Stimulated activated CD8-positive, alpha-beta memory T cell treated with anti-CD3 and anti-CD28 coated beads, Interleukin-7, amount 100 ng/mL, for 48 hours (primary cell): ENCODE results near the gene SCLY.

Experiments
- DNase-seq, 2 donors: peaks; one replicate each; pipeline ENCODE4 v3.0.0-alpha.2; 2020; ENCODE audit warnings: low read depth in 1 of 2; ENCODE audit errors: extremely low read depth in 1 of 2

Gene SCLY

GRCh38 chr2:238096311-238097011 is 35.7 kb downstream of the SCLY start:
- no peak for DNase-seq

DNA sequence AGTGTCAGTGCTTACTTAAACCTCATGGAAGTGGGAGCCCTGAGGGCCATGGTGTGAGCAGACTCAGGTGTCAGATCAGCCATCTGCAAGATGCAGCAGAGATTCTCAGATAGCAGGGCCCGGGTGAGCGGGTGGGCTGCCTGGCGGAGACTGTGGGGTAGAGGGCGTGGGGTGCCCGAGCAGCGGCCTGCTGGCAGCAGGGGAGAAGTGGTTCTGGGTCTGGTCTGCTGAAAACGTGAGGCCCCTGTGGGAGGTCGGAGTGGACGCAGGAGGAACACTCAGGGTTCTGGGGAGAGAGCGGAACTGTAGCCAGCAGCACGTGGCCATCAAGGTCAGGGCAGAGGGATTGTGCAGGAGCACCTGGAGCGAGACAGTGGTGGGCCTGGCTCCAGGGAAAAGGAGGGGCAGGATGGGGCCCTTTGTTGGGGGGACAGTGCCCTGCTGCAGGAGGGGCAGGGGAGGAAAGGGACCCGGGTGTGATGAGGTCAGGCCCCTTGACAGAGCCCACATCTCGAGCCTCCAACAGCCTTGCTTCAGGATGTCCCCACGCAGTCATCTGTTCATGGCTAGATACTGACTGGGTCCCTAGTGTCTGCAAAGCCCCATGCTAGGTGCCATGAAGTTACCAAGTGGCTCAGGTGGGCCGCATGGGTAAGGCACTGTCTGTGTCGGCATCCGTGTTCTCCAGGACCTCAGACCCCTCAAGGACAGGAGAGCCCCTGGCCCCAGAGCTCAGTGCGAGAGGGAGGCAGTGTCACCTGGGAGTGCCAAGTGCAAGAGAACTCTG is 36.6 kb downstream of the SCLY start:
- no peak for DNase-seq

DNA sequence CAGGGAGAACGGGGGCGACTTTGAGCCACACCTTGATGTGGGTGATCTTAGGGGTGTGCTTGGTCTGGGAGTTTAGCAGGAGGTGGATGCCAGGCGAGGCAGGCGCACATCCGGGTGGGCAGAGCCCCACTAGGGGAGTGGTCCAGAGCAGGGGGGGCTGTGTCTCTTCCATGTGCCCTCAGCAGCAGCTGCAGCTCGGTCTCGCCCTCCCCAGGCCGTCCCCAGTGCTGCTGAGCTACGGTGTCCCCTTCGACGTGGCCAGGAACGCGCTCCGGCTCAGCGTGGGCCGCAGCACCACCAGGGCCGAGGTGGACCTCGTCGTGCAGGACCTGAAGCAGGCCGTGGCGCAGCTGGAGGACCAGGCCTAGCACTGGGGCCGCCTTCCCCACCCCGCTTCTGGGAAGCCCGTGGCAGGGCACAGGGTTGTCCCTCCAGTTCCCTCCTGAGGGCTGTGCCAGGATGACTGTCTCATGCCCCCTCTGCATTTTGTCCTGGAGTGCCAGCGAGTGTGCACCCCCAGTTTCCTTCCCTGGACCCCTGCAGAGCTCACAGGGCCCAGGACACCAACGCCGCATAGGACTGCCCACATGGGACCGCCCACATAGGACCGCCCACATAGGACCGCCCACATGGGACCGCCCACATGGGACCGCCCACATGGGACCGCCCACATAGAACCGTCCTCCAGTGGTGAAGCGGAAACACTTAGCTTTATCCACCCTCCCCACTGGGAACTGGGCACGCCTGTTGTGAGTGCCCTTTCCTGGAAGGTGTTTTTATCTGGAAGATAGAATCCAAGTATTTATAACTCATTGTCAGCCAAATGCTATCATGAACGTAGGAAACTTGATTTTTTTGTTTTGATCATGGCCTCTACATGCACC is 37.4 kb downstream of the SCLY start:
- DNase-seq, result no peak

GRCh38 chr2:238098901-238099713 is 38.3 kb downstream of the SCLY start:
- no peak for DNase-seq

DNA sequence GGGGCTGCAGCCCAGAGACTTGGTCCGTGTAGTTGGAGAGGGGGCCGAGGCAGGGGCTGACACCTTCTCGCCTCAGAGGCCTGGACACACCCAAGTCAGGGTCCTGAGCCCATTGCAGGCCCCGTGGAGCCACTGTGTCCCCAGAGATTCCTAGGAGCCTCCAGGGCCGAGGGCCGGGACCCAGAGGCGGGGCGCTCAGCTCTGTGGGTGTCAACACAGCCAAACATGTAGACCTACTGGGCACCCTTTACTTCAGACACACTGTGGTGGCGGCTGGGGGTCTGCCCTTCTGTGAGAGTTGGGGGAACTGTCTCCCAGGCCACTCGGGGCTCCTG is 38.9 kb downstream of the SCLY start:
- DNase-seq, result no peak

DNA sequence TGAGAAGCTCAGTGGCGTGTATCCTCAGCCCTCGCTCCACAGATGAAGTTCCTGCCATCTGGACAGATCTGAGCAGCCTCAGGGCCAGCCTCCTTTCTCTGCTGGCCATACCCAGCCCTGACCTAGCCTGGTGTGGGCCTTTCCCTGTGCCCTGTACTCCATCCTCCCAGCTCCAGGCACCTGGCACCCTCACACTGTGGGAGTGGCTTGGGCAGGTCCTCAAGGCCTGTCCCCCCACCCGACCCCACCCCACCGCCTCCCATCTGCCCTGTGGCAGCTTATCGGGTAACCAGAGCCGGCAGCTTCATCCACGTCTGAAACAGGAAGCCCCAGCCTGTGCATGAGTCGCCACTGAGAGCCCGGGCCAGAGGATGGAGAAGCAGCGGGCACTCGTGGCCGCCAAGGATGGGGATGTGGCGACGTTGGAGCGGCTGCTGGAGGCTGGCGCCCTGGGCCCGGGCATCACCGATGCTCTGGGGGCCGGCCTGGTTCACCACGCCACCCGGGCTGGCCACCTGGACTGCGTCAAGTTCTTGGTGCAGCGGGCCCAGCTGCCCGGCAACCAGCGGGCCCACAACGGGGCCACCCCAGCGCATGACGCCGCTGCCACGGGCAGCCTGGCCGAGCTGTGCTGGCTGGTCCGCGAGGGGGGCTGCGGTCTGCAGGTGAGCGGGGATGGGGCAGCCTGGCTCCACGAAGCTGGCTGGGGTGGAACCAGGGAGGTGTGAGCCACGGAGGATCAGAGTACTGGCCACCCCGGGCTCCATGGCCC is 39.4 kb downstream of the SCLY start, which contains the start of gene ESPNL:
Gene ESPNL (plus strand): TSS at position 292 of the 772 bp plus-strand sequence. CDS start 80 bp downstream, at position 372.
- no peak for DNase-seq

- no peak for DNase-seq
Observed at GRCh38 chr2:238100821-238101771, 40.3 kb downstream of the SCLY start.

DNA sequence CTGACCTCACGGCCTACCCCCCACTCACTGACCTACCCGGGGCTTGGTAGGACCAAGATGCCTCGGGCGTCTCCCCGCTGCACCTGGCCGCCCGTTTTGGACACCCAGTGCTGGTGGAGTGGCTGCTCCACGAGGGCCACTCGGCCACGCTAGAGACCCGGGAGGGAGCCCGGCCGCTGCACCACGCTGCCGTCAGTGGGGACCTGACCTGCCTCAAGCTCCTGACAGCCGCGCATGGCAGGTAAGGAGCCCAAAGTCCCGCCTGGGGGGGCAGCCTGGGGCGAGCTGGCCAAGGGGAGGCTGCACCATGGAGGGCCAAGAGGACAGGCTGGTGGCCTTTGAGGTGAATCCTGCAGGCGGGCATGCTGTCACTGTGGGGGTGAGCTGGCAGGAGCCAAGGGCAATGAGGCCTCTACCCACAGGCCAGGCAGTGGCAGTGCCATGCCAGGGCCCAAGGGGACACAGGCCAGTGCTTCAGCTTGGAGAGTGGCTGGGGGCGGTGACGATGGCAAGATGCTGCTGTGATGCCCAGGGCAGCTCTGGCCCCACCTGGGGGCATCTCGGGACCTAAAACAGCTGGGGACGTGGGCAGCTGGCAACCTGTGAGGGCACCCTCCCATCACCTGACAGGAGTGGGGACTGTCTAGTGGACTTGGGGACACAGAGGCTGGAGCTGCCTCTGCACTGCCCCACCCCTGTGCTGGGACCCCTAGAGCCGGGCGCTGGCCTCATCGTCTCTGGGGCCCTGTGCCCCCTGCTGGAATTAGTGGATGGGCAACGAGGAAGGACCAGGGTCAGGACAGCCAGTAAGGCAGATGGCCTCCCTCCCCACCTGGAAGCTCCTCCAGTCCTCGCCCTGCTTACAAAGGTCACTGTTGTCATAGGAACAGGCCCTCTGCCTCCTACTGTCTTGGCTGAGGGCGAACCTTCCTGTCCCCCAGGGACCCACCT is 41.4 kb downstream of the SCLY start:
- DNase-seq, result no peak

- DNase-seq, result no peak
Observed at GRCh38 chr2:238102865-238103264, 42.1 kb downstream of the SCLY start.

DNA sequence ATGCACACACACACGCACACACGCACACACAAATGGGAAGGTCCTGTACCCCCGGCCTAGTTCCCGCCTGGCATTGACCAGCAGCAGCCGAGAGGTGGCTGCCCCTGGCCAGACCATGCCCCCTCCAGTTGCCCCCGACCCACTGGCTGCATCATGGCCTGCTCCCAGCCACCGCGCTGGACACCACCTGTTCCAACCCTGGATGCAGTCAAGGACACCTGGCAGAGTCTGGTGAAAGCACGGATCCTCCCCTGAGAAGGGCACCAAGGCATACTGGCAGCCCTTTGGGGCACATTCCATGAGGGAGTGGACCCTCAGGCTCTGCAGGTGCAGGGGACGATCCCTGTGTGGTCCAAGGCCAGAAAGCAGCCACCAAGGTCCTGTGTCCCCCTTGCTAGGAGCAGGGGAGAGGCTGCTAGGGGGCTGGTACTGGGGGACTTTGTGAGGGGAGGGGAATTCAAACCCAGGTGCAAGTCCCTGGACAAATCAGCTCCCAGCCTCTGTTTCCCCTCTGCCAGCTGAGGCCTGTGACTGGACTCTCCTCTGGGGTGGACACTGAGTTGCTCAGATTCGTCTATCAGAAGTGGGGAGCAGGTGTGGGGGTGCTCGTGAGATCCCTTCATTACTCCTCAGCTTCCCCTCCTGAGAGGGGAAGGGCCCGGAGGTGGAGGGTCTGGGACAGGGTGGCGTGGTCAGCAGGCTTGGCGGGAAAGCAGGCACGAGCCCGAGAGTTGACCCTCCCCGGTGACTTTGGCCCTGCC is 42.8 kb downstream of the SCLY start:
- no peak for DNase-seq

DNA sequence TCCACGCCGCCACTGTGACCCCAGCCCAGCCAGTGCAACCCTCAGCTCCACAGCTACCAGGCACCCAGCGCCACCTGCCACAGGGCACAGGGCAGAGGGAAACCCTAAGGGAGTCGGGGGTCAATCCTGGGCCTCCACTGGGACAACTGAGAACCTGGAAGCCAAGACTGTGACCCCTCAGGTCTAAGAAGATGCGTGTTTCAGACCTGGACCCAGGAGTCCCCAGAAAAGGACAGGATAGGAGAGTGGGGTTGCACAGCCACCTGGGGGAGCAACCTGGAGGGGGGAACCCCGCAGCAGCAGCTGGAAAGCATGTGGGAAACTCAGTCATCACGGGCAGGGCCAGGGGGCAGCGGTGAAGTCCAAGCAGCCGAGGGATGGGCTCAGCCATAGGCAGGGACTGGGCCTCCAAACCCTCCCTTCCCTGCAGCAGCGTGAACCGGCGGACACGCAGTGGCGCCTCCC is 43.5 kb downstream of the SCLY start:
- no peak for DNase-seq

DNA sequence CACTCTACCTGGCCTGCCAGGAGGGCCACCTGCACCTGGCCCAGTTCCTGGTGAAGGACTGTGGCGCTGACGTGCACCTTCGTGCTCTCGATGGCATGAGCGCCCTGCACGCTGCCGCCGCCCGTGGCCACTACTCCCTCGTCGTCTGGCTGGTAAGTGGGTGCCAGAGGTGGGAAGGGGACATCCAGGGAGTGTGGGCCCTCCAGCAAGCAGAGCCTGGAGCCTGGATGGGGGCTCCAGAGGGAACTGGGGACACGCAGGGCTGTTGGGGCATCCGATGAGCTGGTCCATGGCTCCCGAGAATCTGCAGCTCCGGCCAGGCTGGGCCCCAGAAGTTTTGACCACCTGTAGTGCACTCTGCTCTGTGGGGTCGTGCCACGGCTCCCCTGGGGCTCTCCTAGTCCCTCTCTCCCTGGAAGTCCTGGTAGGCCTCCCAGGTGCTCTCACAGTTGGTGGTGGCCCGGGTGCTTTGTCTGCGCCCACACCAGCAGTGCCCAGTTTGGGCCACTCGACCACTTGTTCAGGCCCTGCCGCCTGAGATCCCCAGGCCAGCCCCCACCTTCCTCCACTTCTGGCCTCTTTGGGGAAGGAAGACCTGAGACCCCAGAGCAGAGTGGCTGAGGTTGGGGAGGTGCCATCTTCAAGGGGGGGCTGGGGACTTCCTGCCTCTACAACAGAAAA is 44.0 kb downstream of the SCLY start:
- DNase-seq, result no peak

- DNase-seq, result no peak
Observed at GRCh38 chr2:238105506-238106338, 44.9 kb downstream of the SCLY start.

DNA sequence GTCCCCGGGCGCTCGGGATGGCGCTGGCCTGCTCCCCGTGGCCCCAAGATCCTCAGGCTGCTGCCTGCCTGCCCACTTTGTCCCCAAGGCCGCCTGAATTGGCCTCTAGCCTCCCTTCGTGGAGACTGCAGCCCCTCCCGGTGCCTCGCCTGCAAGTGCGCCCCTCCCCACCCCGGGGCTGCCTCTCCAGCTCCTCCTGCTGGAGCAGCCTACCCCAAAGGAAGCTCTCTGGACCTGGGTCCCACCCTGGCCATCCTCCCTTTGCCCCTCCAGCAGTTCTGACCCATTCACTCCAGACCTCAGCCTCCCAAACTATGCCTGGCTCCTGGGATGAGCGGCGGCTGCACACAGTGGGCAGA is 45.5 kb downstream of the SCLY start:
- no peak for DNase-seq
